NCI-H2171 (cell line): ENCODE data around the gene TMX3.

Source experiments
- DNase-seq: peaks from one replicate; lab custom pipeline; 2025; lab: John Stamatoyannopoulos, UW

The TMX3 gene

DNA sequence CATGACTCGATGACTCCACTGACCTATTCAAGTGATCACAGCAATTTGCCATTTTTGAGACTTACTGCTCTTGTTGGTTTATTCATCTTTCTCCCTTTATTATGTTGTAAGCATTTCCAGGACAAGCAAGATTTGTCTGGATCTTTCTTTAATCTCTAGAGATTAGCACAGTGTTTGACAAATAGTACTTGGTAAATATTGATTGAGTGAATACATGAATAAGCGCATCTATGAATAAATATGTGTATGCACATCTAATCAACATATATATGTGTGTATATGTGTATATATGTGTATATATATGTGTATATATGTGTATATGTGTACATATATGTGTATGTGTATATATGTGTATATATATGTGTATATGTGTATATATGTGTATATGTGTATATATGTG is 7.3 kb downstream of the TMX3 start:
- no peak for DNase-seq

DNA sequence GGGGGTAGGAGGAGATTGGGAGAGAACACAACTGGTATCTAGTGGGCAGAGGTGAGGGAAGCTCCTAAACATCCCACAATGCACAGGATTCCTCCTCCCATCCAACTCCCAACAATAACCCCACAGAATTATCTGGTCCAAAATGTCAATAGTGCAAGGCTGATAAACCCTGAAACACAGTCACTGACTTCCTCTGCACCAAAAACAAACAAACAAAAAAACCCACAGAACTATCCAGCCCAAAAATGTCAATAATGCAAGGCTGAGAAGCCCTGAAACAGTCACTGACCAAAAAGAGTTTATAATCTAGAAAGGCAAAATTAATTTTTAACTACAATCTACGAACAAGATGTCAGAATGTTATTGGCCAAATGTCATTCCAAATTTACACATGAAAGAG is 9.8 kb downstream of the TMX3 start:
- no peak for DNase-seq

DNA sequence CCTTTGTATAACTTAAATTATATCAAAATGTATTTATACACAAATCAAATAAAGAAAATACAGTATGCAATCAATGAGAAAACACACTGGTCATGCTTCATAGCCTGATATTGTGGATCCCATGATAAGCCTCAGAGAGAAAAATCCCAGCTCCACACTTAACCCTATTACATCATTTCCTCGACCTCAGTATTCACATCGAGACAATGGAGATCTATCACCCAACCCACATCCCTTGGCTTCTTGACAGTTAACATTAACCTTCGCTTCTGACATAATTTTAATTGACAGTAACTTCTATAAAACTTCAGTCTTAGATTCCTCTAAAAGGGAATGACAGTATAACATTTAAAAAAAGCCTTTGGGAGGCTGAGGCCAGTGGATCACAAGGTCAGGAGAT is 11.6 kb downstream of the TMX3 start:
- DNase-seq = no peak

DNA sequence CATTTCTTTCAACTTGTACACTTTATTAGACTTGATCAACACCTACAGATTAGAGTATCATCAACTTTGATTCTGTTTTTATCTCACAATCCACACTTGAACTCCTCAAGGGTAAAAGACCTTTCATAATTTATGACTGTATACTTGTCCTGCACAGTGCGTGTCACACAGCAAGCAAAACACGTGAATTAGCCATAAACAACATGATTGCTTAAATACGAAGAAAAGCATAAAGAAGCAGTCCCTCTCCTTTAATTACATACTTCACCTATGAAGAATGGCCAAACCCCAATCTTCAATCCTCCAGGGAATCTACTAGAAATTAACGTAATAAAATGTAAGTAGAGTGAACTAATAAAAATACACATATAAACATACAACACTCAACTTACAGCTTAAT is 13.6 kb downstream of the TMX3 start:
- no peak for DNase-seq

DNA sequence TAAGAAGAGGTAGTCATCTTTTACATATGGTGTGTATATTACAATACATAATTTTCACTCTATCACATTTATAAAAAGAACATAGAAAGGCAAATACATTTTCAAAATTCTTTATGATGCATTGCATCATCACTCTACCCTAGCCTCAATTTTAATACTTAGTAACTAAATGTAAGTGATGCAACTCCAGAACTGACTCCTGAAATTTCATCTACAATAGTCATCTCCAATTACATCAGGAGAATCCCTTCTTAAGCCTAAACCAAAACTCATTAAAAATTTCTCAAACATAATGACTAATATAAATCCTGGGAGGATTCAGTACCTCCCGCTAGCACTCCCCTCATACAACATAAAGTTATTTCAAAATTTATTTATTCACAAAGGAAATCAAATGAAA is 15.9 kb downstream of the TMX3 start:
- DNase-seq = no peak

DNA sequence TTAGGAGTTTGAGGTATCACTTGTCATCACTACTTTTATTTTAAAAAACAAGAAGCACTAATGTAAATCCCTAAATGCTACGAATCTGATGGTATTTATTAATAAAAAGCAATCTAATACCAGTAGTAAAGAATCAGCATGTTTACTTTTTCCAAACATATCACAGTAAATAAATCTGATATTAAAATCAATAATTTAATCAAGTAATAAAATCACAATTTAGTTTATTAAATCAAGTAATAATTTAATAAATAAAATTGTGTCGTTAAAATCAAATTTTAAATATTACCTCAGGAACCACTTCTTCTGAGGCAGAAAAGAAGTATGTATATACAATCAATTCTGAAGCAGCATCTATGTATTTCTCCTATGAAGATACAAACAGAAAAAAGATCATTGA is 18.0 kb downstream of the TMX3 start:
- DNase-seq = no peak

DNA sequence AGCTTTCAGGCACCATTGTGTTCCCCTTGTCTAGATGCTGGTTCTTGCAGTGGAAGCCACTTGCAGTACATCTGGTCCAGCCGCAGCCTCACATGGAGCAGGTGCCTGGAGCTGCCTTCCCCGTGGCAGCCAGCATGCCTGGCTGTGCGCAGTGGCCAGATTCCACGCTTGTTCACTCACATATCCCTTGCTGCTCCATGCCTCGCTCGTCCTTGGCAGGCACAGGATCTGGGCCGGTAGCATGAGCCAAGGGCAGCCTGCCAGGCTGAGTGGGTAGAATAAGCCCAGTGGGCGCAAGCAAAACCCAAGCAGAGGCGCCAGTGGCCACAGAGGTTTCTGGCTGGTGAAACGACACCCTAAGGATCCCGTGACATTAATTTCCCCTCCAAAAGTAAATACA is 20.6 kb downstream of the TMX3 start:
- no peak for DNase-seq

DNA sequence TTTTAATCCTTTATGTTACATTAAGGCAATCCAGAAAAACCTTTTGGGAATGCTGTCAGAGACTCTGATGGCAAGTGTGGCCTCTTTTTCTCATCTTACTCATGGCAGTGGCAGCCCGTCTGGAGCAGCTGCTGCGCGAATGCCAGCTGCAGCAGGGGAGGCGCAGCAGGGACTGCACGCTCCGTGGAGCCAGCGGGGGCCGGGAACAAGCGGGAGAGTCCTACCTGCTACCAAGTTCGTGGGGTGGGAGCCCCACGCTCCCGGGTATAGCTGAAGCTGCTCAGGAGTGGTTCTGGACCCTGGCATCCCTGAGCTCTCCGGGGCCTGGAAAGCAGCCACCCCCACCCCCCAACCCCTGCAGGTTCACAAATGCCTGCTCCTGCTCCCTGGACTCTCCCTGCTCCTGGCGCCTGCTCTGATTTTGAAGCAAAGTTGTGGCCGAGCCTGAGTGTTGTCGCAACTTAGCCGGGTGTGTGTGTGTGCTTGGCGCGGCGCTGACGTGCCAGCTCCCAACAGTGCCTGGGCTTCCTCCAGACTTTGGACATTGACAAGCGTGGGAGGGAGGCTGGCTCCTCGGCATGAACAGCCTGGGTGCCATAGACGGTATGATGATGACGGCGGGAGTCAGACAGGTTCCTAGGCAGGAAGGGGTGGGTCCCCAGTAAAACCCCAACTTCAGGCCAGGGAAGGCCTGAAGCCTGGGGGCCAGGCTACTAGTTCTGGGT is 21.7 kb downstream of the TMX3 start:
- no peak for DNase-seq

DNA sequence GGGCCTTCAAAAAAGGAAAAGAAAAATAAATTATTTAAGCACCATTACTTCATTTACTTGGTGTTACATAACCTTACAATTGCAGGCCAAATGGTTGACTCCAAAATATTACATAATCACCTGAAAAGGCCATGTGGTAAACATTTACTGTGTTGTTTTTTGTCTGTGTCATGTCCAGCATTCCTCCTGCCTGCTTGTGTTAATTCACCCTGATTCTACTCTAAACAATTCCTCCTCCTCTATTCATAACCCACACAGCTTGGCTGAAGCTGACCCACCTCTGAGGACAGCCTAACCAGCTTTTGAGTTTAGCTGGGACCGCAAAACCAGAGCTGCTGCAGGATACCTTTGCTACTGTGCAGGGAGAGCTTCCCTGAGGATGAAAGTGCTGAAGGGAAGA is 35.4 kb downstream of the TMX3 start:
- DNase-seq = no peak

DNA sequence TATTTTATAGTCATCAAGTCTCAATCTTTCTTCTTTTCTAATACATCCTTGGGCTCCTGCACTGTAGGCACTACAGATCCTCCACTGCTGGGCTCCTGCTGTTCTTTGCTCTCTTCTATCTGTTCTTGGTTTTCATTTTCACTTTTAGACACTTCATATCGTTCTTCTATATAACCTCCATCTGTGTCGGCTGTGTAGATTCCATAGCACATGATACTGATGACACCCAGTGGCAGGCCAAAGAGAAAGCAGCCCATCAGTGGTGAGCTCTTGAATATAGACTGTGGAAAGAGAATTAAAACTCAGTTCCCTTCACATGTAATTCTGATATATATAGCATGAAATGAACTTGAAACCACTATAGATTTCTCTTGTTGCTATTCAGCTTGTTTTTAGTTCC is 38.0 kb downstream of the TMX3 start:
- no peak for DNase-seq

DNA sequence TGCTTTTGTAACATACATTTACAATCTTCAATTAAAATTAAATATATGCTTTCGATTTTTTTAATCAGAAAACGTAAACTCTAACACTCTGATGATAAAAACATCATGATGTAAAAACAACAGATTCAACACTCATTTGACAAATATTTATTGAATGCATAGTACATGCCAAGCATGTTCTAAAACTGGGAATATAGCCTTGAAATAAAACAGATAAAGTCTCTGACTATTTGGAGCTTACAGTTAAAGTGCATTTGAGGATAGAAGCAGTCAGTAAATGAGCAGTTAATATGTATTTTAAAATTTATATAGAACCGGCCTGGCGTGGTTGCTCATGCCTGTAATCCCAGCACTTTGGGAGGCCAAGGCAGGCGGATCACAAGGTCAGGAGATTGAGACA is 47.8 kb downstream of the TMX3 start:
- no peak for DNase-seq

DNA sequence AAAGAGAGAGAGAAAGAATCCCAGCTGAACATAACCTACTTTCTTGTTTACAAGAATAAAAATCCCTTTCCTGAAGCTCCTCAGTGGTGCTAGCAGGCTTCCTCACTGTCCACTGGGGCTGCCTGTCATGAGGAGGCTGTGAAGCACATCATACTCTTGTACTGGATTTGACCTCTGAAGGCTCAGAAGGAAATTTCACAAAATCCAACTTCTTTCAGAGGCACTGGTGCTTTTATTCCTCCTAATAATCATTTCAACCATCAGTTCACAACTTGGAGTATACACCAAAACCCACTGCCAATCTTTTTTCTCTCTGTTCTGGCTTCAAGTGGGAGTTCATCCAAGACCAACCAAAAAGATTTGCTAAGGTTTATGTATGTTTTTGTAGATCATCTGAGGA is 48.5 kb downstream of the TMX3 start:
- DNase-seq = no peak

DNA sequence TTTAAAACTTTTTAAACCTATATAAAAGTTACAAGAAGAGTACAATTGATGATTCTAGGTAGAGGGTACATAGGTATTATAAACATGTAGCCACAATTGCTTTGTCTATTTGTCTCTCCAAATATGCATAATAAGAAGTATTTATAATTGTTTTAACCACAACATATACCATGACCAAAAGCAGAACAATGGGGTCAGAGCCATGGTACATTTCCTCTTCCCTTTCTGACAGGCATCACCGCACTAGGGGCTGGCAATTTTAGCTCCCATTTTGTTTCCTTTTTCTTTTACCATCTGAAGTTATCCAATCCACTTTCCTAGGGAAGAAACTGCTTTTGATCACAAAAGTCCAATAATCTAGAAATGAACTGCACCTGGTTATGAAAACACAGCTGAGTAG is 49.3 kb downstream of the TMX3 start:
- no peak for DNase-seq

DNA sequence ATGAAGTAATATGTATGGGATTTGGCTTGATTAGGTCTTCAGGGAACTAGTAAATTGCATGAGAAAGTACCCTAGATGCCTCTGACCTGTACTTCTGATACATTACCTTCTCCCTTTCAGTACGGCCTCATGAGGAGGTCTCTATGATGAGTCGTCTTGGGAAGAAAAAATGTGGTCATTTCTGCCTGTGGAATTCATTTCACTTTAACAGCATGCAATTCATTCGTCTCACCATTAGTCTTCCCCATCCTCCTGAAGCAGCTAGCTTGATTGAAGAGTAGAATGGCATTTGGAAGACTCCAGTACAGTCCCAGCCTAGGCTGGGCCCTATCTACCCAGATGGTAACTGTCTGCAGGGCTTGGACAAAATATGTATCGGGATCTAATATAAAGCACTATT is 52.2 kb downstream of the TMX3 start:
- no peak for DNase-seq

DNA sequence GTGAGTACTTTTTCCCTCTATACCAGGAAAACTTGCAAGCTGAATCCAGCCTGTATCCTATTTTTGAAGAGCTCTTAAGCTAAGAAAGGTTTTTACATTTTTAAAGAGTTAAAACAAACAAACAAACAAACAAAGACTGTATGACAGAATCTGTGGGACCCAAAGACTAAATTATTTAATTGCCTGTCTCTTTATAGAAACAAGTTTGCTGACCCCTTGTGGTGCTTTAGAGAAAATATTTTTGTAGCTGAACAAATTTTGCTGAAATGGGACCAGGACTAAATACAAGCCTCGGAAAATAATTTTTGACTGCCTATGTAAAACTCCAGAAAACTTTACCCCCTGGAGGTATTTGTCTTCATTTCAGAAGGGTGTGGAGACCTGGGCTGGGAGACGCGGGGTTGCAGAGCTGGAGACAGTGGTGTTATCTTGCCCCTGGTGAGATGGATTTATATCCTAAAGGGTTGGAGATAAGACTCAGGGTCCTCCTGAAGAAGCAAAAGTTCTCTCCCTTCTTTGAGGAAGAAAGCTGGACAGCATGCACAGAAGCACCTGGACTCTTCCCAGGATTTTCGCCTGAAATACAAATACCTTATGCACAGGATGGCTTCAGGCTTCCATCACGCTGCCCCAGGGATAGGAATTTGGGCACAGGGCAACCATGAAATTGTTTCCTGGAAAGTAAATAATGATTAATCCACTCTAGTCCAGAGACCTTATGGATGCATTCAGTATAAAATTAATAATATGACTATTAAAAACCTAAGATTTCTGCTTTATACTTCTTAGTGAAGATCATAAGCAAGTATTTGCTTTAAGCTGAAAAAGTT is 54.3 kb downstream of the TMX3 start:
- DNase-seq = peak; percentile 1

DNA sequence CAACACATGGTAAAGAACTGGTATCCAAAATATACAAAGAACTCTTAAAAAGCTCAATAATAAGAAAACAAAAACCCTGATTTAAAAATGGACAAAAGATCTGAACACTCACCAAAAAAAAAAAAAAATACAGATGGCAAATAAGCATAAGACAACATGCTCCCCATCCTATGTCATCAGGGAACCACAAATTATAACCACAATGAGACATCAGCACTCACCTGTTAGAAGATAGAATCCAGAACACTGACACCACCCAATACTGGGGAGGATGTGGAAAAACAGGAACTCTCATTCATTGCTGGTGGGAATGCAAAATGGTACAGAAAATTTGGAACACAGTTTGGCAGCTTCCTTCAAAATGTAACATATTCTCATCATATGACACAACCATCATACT is 66.7 kb downstream of the TMX3 start:
- no peak for DNase-seq

DNA sequence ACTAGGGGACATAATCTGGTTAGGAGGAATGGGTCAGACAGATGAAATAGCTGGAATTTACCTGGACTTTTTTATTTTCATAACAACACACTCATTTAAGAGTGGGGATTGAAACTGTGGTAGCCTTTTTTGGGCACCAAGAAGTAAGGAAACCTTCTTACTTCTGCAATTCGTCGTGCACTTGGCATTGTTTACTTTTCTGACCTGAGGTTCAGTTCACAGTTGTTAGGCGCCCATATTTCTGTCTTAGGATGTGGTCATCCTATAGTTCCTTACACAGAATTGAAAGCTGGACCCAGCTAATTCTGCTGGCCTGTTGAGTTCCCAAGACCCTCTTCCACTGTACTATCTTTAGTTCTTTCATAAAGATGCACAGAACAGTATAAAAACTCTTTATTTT is 72.9 kb downstream of the TMX3 start:
- DNase-seq = no peak

DNA sequence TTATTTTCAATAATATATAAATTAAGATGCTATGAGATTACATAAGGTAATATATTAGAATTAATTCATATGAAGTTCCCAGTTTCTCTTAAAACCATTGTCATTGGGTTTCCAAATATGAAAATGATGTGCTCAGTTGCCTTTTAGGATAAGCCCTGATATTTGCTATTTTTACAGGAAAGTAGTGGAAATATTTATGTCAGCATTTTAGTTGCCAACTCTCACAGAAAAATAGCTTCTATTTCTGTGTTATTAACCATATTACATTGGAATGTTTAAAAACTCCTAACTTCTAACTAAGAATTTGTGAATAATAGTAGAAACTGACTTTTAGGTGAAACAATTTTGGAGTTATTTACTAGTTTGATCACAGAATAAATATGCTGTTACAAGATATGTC is 74.0 kb downstream of the TMX3 start:
- no peak for DNase-seq

DNA sequence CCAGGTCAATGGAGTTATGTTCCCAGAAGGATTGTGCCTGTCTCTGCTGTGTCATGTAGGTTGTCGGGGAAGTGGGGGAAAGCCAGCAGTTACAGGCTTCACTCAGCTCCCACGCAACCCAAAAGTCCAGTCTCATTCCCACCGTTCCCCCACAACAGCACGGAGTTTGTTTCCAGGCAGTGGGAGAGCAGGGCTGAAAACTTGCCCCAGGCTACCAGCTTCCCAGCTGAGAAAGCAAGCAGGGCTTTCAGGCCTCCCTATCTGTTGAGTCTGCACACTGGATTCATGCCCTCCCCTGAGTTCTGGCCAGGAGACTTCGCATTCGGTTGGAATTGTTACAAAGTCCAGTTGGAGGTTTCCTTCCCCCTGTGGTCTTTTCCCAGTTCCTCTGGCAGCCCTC is 76.3 kb downstream of the TMX3 start:
- no peak for DNase-seq

DNA sequence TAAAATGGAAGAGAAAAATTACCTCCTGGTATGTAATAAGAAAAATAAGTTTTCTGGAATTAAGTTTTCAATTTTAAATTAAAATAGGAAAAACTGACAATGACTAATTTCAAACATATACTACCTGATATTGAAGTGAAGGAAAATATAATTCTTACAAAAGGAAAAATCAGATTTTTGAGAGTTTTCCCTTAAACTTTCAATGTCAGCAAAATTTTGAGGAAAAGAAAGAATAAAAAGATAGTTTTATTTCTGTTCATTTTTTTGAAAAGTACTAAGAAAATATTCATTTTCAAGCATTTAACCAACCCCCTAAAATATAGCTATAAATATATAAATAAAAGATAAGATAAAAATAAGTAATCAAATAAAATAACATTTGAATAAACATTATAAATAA is 87.1 kb downstream of the TMX3 start:
- DNase-seq = no peak
